GM23338 (cell line): Measurements from ENCODE around the gene ZDHHC18. TPM values are rescaled to one million over a fixed set of nuclear protein-coding genes. Genes with fewer than 3 reads are reported as not detected.
A peak's percentile ranks its signal among the peaks of the same experiment; 100 is the strongest.

Experiments
- ATAC-seq: fragments of 200-7000 bp; cut with Tn5 transposase; 3 replicates; pipeline ENCODE4 v1.9.1; 2020
- DNase-seq: peaks from one replicate; pipeline ENCODE4 v3.0.0-alpha.2; 2015; ENCODE audit warnings: low spot score
- H2AFZ ChIP-seq: fragments of 200-600 bp; sonication (generic); 2 replicates; pipeline ENCODE4 v1.8.0; 2016; ENCODE audit warnings: antibody characterized with exemption, mild to moderate bottlenecking, moderate library complexity
- H3F3A ChIP-seq: fragments of 200-600 bp; sonication (generic); replicated peaks from 2 replicates; pipeline ENCODE4 v1.8.0; 2017; ENCODE audit warnings: antibody characterized with exemption, mixed run types, low read depth
- H3K27ac ChIP-seq: fragments of 200-600 bp; sonication (generic); 2 replicates; pipeline ENCODE4 v1.6.1; 2016; ENCODE audit warnings: low read depth
- H3K27me3 ChIP-seq: fragments of 200-600 bp; sonication (generic); 2 replicates; pipeline ENCODE4 v1.8.0; 2016; ENCODE audit warnings: mild to moderate bottlenecking, mixed run types, moderate library complexity; ENCODE audit not compliant: insufficient read depth
- H3K36me3 ChIP-seq: fragments of 200-600 bp; sonication (generic); 2 replicates; pipeline ENCODE4 v1.8.0; 2016; ENCODE audit warnings: mild to moderate bottlenecking; ENCODE audit not compliant: insufficient read depth
- H3K4me1 ChIP-seq: fragments of 200-600 bp; sonication (generic); 2 replicates; pipeline ENCODE4 v1.8.0; 2016; ENCODE audit warnings: mild to moderate bottlenecking, moderate library complexity; ENCODE audit not compliant: insufficient read depth
- H3K4me2 ChIP-seq: fragments of 200-600 bp; sonication (generic); 2 replicates; pipeline ENCODE4 v1.7.1; 2017; ENCODE audit warnings: mixed run types
- H3K4me3 ChIP-seq: fragments of 200-600 bp; sonication (generic); 2 replicates; pipeline ENCODE4 v1.6.1; 2016; ENCODE audit warnings: mixed run types
- H3K79me2 ChIP-seq: fragments of 200-600 bp; sonication (generic); replicated peaks from 2 replicates; pipeline ENCODE4 v1.8.0; 2017; ENCODE audit warnings: mild to moderate bottlenecking; ENCODE audit not compliant: insufficient read depth
- H3K9me2 ChIP-seq: fragments of 200-600 bp; sonication (generic); 2 replicates; pipeline ENCODE4 v1.8.0; 2017; ENCODE audit not compliant: insufficient read depth
- H4K20me1 ChIP-seq: fragments of 200-600 bp; sonication (generic); replicated peaks from 2 replicates; pipeline ENCODE4 v1.8.0; 2017; ENCODE audit warnings: mild to moderate bottlenecking; ENCODE audit not compliant: insufficient read depth
- H3K27ac Mint-ChIP-seq: 2 replicates; pipeline ENCODE4 v1.8.0; 2020; ENCODE audit warnings: inconsistent platforms, mild to moderate bottlenecking, moderate library complexity, mixed read lengths
- H3K27me3 Mint-ChIP-seq: 3 replicates; pipeline ENCODE4 v1.8.0; 2022; ENCODE audit warnings: low read depth, mild to moderate bottlenecking, moderate library complexity, mixed read lengths, inconsistent platforms; ENCODE audit not compliant: insufficient read depth, poor library complexity
- H3K36me3 Mint-ChIP-seq: 3 replicates; pipeline ENCODE4 v1.8.0; 2021; ENCODE audit warnings: low read depth, mild to moderate bottlenecking, inconsistent platforms, moderate library complexity, mixed read lengths
- H3K4me1 Mint-ChIP-seq: 3 replicates; pipeline ENCODE4 v1.8.0; 2020; ENCODE audit warnings: mild to moderate bottlenecking, inconsistent platforms, mixed read lengths
- H3K4me3 Mint-ChIP-seq: 3 replicates; pipeline ENCODE4 v1.8.0; 2021; ENCODE audit warnings: moderate library complexity, mild to moderate bottlenecking, inconsistent platforms, mixed read lengths
- H3K9me3 Mint-ChIP-seq: 3 replicates; pipeline ENCODE4 v1.8.0; 2020; ENCODE audit warnings: moderate library complexity, mild to moderate bottlenecking, inconsistent platforms, mixed read lengths
- CREB1 ChIP-seq: fragments of 250-450 bp; sonication (Bioruptor Pico); IDR thresholded peaks from 2 replicates; pipeline ENCODE4 v1.5.0; 2020; ENCODE audit warnings: low read depth, mild to moderate bottlenecking, moderate library complexity
- EZH2 ChIP-seq: fragments of 200-600 bp; sonication (generic); IDR thresholded peaks from one replicate; pipeline ENCODE4 v1.8.0; 2017; ENCODE audit warnings: antibody characterized with exemption, mild to moderate bottlenecking, low read depth; ENCODE audit not compliant: unreplicated experiment
- NANOG ChIP-seq: IDR thresholded peaks from 2 replicates; pipeline ENCODE4 v1.6.1; 2016; ENCODE audit warnings: antibody characterized with exemption, borderline replicate concordance
- POLR2AphosphoS5 ChIP-seq: IDR thresholded peaks from 2 replicates; pipeline ENCODE4 v1.6.1; 2016; ENCODE audit warnings: antibody characterized with exemption, low read depth
- STAT1 ChIP-seq: IDR thresholded peaks from one replicate; pipeline ENCODE4 v1.6.1; 2016; ENCODE audit warnings: antibody characterized with exemption; ENCODE audit not compliant: unreplicated experiment
- polyA plus RNA-seq: library from polyadenylated mRNA; unstranded; fragments of >200 nt; fragmentation: Nextera tagmentation; extraction: Ambion mirVana; gene quantifications from 2 replicates; pipeline ENCODE4 v1.2.1, GENCODE V29; 2016
- total RNA-seq: library from RNA; depleted of rRNA; stranded (reverse); fragments of >200 nt; shearing (Covaris generic); gene quantifications from 2 replicates; pipeline ENCODE4 v1.2.3, GENCODE V29; 2014
- TF ChIP-seq, protein P1 (sequence below): fragments of 250-450 bp; sonication (Bioruptor Pico); IDR thresholded peaks from 2 replicates; pipeline ENCODE4 v1.5.0; 2020; ENCODE audit warnings: mild to moderate bottlenecking, moderate library complexity
- TF ChIP-seq, protein P2 (sequence below): IDR thresholded peaks from 2 replicates; pipeline ENCODE4 v1.6.1; 2016; ENCODE audit warnings: antibody characterized with exemption

The ZDHHC18 gene
- total and polyA plus RNA-seq, 2 experiments from 2014 or later: 6.3 to 26.8 TPM

DNA sequence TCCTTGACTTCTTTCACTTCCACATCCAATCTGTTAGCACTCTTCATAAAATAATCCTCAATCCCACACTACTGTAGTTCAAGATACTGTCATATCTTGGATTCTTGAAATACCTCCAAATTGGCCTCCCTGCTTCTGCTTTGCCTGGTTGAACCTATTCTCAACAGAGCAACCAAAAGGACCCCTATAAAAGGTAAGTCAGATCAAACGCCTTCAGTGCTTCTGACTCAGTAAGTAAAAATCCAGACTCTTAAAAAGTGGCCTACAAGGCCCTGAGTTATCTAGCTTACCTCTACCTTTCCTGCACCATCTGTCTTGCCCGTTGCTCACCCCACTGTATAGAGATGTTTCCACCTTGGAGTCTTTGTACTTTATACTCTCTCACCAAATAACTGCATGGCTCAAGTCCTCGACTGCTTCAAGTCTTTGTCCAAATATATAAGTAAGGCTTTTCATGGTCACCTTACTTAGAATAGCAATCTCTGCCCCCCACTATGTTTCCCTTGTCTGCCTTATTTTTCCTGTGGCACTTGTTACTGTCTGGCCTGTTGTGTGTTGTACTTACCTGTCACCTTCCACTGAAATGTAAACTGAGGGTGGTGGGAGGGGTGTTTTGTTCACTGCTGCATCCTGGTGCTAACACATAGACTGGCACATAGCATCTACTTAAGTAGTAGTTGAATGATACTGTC, 43.8 kb upstream of the ZDHHC18 start:
- no peaks in the 10 kb centered on the region for H3K79me2 ChIP-seq
- H3K4me1 Mint-ChIP-seq: peaks cover 47% of the 10 kb centered on the region
- peaks cover 44% of the 10 kb centered on the region for H3K36me3 Mint-ChIP-seq
- TF ChIP-seq, protein P1, sequence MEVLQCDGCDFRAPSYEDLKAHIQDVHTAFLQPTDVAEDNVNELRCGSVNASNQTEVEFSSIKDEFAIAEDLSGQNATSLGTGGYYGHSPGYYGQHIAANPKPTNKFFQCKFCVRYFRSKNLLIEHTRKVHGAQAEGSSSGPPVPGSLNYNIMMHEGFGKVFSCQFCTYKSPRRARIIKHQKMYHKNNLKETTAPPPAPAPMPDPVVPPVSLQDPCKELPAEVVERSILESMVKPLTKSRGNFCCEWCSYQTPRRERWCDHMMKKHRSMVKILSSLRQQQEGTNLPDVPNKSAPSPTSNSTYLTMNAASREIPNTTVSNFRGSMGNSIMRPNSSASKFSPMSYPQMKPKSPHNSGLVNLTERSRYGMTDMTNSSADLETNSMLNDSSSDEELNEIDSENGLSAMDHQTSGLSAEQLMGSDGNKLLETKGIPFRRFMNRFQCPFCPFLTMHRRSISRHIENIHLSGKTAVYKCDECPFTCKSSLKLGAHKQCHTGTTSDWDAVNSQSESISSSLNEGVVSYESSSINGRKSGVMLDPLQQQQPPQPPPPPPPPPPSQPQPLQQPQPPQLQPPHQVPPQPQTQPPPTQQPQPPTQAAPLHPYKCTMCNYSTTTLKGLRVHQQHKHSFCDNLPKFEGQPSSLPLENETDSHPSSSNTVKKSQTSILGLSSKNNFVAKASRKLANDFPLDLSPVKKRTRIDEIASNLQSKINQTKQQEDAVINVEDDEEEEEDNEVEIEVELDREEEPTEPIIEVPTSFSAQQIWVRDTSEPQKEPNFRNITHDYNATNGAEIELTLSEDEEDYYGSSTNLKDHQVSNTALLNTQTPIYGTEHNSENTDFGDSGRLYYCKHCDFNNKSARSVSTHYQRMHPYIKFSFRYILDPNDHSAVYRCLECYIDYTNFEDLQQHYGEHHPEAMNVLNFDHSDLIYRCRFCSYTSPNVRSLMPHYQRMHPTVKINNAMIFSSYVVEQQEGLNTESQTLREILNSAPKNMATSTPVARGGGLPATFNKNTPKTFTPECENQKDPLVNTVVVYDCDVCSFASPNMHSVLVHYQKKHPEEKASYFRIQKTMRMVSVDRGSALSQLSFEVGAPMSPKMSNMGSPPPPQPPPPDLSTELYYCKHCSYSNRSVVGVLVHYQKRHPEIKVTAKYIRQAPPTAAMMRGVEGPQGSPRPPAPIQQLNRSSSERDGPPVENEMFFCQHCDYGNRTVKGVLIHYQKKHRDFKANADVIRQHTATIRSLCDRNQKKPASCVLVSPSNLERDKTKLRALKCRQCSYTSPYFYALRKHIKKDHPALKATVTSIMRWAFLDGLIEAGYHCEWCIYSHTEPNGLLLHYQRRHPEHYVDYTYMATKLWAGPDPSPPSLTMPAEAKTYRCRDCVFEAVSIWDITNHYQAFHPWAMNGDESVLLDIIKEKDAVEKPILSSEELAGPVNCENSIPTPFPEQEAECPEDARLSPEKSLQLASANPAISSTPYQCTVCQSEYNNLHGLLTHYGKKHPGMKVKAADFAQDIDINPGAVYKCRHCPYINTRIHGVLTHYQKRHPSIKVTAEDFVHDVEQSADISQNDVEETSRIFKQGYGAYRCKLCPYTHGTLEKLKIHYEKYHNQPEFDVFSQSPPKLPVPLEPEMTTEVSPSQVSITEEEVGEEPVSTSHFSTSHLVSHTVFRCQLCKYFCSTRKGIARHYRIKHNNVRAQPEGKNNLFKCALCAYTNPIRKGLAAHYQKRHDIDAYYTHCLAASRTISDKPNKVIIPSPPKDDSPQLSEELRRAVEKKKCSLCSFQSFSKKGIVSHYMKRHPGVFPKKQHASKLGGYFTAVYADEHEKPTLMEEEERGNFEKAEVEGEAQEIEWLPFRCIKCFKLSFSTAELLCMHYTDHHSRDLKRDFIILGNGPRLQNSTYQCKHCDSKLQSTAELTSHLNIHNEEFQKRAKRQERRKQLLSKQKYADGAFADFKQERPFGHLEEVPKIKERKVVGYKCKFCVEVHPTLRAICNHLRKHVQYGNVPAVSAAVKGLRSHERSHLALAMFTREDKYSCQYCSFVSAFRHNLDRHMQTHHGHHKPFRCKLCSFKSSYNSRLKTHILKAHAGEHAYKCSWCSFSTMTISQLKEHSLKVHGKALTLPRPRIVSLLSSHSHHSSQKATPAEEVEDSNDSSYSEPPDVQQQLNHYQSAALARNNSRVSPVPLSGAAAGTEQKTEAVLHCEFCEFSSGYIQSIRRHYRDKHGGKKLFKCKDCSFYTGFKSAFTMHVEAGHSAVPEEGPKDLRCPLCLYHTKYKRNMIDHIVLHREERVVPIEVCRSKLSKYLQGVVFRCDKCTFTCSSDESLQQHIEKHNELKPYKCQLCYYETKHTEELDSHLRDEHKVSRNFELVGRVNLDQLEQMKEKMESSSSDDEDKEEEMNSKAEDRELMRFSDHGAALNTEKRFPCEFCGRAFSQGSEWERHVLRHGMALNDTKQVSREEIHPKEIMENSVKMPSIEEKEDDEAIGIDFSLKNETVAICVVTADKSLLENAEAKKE (CRISPR knock-in tag): no peak
- TF ChIP-seq POLR2AphosphoS5: peak; percentile 6; the same call in 1 of the 2 replicates
- no peaks in the 10 kb centered on the region for H3K27me3 ChIP-seq
- H3K27ac Mint-ChIP-seq: no peak overlapping the region
- H3K27me3 Mint-ChIP-seq: peaks cover 18% of the 10 kb centered on the region
- peaks cover 30% of the 10 kb centered on the region for H3K4me1 ChIP-seq
- H4K20me1 ChIP-seq: peaks cover 6% of the 10 kb centered on the region; the same call in 1 of the 2 replicates
- peaks cover 16% of the 10 kb centered on the region for H3K36me3 ChIP-seq
- no peak overlapping the region for H3K4me2 ChIP-seq
- peaks cover 11% of the 10 kb centered on the region for H3F3A ChIP-seq
- peak overlapping the region; percentile 59; the same call in 1 of the 2 replicates for H3K27ac ChIP-seq
- H2AFZ ChIP-seq: no peak overlapping the region
- DNase-seq (no peak), ATAC-seq (no peak)
- no peak overlapping the region for H3K4me3 ChIP-seq
- H3K4me3 Mint-ChIP-seq: no peak overlapping the region
- H3K9me3 Mint-ChIP-seq: no peaks in the 10 kb centered on the region; the same call in 1 of the 3 replicates
- H3K9me2 ChIP-seq: no peaks in the 10 kb centered on the region

DNA sequence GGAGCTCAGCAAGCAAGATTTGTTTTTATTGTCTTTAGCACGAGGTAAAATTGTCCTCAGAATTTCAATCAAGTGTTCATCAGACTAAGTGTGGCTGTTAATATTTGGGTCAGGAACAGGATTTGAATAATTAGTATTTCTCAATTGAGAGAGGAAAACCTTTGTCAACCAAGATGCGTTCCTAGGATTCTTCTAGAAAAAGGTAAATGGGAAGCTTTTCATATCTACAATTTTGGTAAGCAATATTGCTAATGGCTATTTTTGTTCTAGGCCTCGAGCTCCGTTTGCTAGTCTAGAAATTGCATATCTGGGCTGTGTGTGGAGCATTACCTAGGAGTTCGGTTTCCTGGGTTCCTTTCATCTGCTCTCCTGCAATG, 42.9 kb upstream of the ZDHHC18 start:
- no peak overlapping the region for H3K4me3 ChIP-seq
- Mint-ChIP-seq H3K36me3 (peaks cover 36% of the 10 kb centered on the region), H3K27me3 (peaks cover 15% of the 10 kb centered on the region), H3K4me1 (peaks cover 49% of the 10 kb centered on the region), H3K9me3 (no peaks in the 10 kb centered on the region; the same call in 1 of the 3 replicates), H3K27ac (no peak overlapping the region), H3K4me3 (no peak overlapping the region)
- no peaks in the 10 kb centered on the region for H3K27me3 ChIP-seq
- H3K4me2 ChIP-seq: no peak overlapping the region
- H3K27ac ChIP-seq: no peak overlapping the region
- DNase-seq (no peak), ATAC-seq (no peak)
- peaks cover 11% of the 10 kb centered on the region for H3K36me3 ChIP-seq
- peaks cover 17% of the 10 kb centered on the region for H3F3A ChIP-seq
- H3K79me2 ChIP-seq: no peaks in the 10 kb centered on the region
- H4K20me1 ChIP-seq: peaks cover 3% of the 10 kb centered on the region; the same call in 1 of the 2 replicates
- peaks cover 32% of the 10 kb centered on the region for H3K4me1 ChIP-seq
- no peak overlapping the region for H2AFZ ChIP-seq
- no peaks in the 10 kb centered on the region for H3K9me2 ChIP-seq
- no peak for TF ChIP-seq STAT1
- no peak for TF ChIP-seq NANOG
- no peak for TF ChIP-seq EZH2
- TF ChIP-seq, protein P2, sequence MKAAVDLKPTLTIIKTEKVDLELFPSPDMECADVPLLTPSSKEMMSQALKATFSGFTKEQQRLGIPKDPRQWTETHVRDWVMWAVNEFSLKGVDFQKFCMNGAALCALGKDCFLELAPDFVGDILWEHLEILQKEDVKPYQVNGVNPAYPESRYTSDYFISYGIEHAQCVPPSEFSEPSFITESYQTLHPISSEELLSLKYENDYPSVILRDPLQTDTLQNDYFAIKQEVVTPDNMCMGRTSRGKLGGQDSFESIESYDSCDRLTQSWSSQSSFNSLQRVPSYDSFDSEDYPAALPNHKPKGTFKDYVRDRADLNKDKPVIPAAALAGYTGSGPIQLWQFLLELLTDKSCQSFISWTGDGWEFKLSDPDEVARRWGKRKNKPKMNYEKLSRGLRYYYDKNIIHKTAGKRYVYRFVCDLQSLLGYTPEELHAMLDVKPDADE: no peak
- TF ChIP-seq CREB1 (CRISPR knock-in tag): no peak
